ENCODE data around the gene DCXR. TPM values are rescaled to one million over a fixed set of nuclear protein-coding genes. Genes with fewer than 3 reads are reported as not detected.
A peak's percentile ranks its signal among the peaks of the same experiment; 100 is the strongest.

DCXR gene
- total RNA-seq, 1 donor from 2014 or later = 144 TPM

GRCh38 chr17:82076018-82076784, 38.7 kb upstream of the DCXR start:
- intact Hi-C loops (cut with DNase I) = no loop called here
- DNase-seq (ENCODE audit: low spot score) = no peak

GRCh38 chr17:82073446-82073845, 35.9 kb upstream of the DCXR start:
- DNase-seq (ENCODE audit: low spot score) = no peak
- intact Hi-C loops (cut with DNase I) = no loop called here

GRCh38 chr17:82072827-82073226, 35.3 kb upstream of the DCXR start:
- DNase-seq (ENCODE audit: low spot score) = no peak
- intact Hi-C loops (cut with DNase I) = no loop called here

GRCh38 chr17:82070611-82071010, 33.1 kb upstream of the DCXR start:
- DNase-seq (ENCODE audit: low spot score) = no peak
- intact Hi-C loops (cut with DNase I) = no loop called here

- peak; percentile 83 for DNase-seq (ENCODE audit: low spot score)
- intact Hi-C loops (cut with DNase I) = no loop called here
Measured at GRCh38 chr17:82065638-82066303, 28.3 kb upstream of the DCXR start, which contains the start of gene DUS1L. DUS1L (minus strand) TSS chr17:82065804; CDS start chr17:82065059, 745 bp downstream.

- intact Hi-C loops (cut with DNase I) = no loop called here
Measured at GRCh38 chr17:82065193-82065637, 27.7 kb upstream of the DCXR start.

GRCh38 chr17:82064433-82065192, 27.1 kb upstream of the DCXR start:
- intact Hi-C loops (cut with DNase I) = no loop called here
- no peak for DNase-seq (ENCODE audit: low spot score)

More at GRCh38 chr17:82065193-82065637, 27.7 kb upstream of the DCXR start:
- no peak for DNase-seq (ENCODE audit: low spot score)

GRCh38 chr17:82063424-82064415, 26.2 kb upstream of the DCXR start:
- intact Hi-C loops (cut with DNase I) = no loop called here

GRCh38 chr17:82062984-82063368, 25.5 kb upstream of the DCXR start:
- intact Hi-C loops (cut with DNase I) = no loop called here
- DNase-seq (ENCODE audit: low spot score) = no peak

More at GRCh38 chr17:82063424-82064415, 26.2 kb upstream of the DCXR start:
- DNase-seq (ENCODE audit: low spot score) = no peak

- intact Hi-C loops (cut with DNase I) = no loop called here
- DNase-seq (ENCODE audit: low spot score) = no peak
Measured at GRCh38 chr17:82062076-82062983, 24.8 kb upstream of the DCXR start.

GRCh38 chr17:82061047-82061925, 23.8 kb upstream of the DCXR start:
- intact Hi-C loops (cut with DNase I) = no loop called here
- no peak for DNase-seq (ENCODE audit: low spot score)

GRCh38 chr17:82060614-82061013, 23.1 kb upstream of the DCXR start:
- intact Hi-C loops (cut with DNase I) = no loop called here
- no peak for DNase-seq (ENCODE audit: low spot score)

- DNase-seq (ENCODE audit: low spot score) = no peak
- intact Hi-C loops (cut with DNase I) = no loop called here
Measured at GRCh38 chr17:82060001-82060380, 22.5 kb upstream of the DCXR start.

GRCh38 chr17:82059272-82060000, 21.9 kb upstream of the DCXR start:
- intact Hi-C loops (cut with DNase I) = no loop called here
- no peak for DNase-seq (ENCODE audit: low spot score)

GRCh38 chr17:82058855-82059249, 21.4 kb upstream of the DCXR start:
- intact Hi-C loops (cut with DNase I) = no loop called here
- no peak for DNase-seq (ENCODE audit: low spot score)

GRCh38 chr17:82058230-82058854, 20.8 kb upstream of the DCXR start:
- DNase-seq (ENCODE audit: low spot score) = no peak
- intact Hi-C loops (cut with DNase I) = no loop called here
